CD4-positive, alpha-beta T cell (primary cell): ENCODE measurements around the gene HIPK2. TPM values are rescaled to one million over a fixed set of nuclear protein-coding genes. Genes with fewer than 3 reads are reported as not detected.
A peak's percentile ranks its signal among the peaks of the same experiment; 100 is the strongest.

ENCODE experiments used
- ATAC-seq: fragments of 200-7000 bp; cut with Tn5 transposase; one replicate; pipeline ENCODE4 v1.10.0; 2022; ENCODE audit warnings: mild to moderate bottlenecking; ENCODE audit not compliant: poor library complexity
- CTCF ChIA-PET: fragments of 350-600 bp; sonication (Branson Sonifier 250); formaldehyde crosslinking; loops from one replicate; lab custom pipeline; 2021; ENCODE audit warnings: antibody characterized with exemption, inconsistent platforms; lab: Charles Lee
- POLR2A ChIA-PET: fragments of 350-600 bp; sonication (Branson Sonifier 250); formaldehyde crosslinking; loops from one replicate; lab custom pipeline; 2021; ENCODE audit warnings: antibody characterized with exemption, inconsistent platforms; lab: Charles Lee
- DNase-seq, 14 experiments: peaks; one replicate each; pipeline ENCODE4 v3.0.0-alpha.2; 2013 to 2020; ENCODE audit warnings: mixed read lengths in 2 of 14
- H3K27ac ChIP-seq, 2 donors: one replicate each; pipeline versions ENCODE4 v1.5.1 to v1.7.0; 2013; ENCODE audit warnings: low read length in 2 of 2, low read depth in 1 of 2, mild to moderate bottlenecking in 1 of 2
- H3K27me3 ChIP-seq, 2 experiments: 1 replicate in 1 of 2; 2 replicates in 1 of 2; pipeline versions ENCODE4 v1.6.1 to v1.7.0; 2013; ENCODE audit warnings: low read length in 2 of 2, control low read depth in 1 of 2, mild to moderate bottlenecking in 1 of 2, moderate library complexity in 1 of 2; ENCODE audit not compliant: insufficient read depth in 2 of 2, control insufficient read depth in 1 of 2
- H3K36me3 ChIP-seq: one replicate; pipeline ENCODE4 v1.6.1; 2013; ENCODE audit warnings: low read length, control low read depth; ENCODE audit not compliant: insufficient read depth
- H3K4me1 ChIP-seq: one replicate; pipeline ENCODE4 v1.6.1; 2013; ENCODE audit warnings: low read length, control low read depth; ENCODE audit not compliant: insufficient read depth
- H3K4me3 ChIP-seq: one replicate; pipeline ENCODE4 v1.5.1; 2013; ENCODE audit warnings: mild to moderate bottlenecking, low read length, moderate library complexity
- H3K9me3 ChIP-seq, 2 experiments: 1 replicate in 1 of 2; 2 replicates in 1 of 2; pipeline versions ENCODE4 v1.6.1 to v1.7.0; 2013; ENCODE audit warnings: low read length in 2 of 2, mild to moderate bottlenecking in 2 of 2, control low read depth in 1 of 2, moderate library complexity in 1 of 2; ENCODE audit not compliant: control insufficient read depth in 1 of 2, insufficient read depth in 1 of 2
- H3K27ac Mint-ChIP-seq: one replicate; pipeline ENCODE4 v1.8.0; 2020; ENCODE audit warnings: mixed read lengths
- H3K27me3 Mint-ChIP-seq: one replicate; pipeline ENCODE4 v1.8.0; 2021; ENCODE audit warnings: mixed read lengths
- H3K36me3 Mint-ChIP-seq: one replicate; pipeline ENCODE4 v1.8.0; 2021; ENCODE audit warnings: low read depth, mixed read lengths
- H3K4me1 Mint-ChIP-seq: one replicate; pipeline ENCODE4 v1.8.0; 2021; ENCODE audit warnings: low read depth, mixed read lengths
- H3K4me3 Mint-ChIP-seq: one replicate; pipeline ENCODE4 v1.8.0; 2020; ENCODE audit warnings: mild to moderate bottlenecking, mixed read lengths
- H3K9me3 Mint-ChIP-seq: one replicate; pipeline ENCODE4 v1.8.0; 2020; ENCODE audit warnings: mixed read lengths
- intact Hi-C, 2 experiments: fragments of 100-400 bp; cut with DNase I in 1 of 2; cut with micrococcal nuclease in 1 of 2; formaldehyde crosslinking; loops; one replicate each; pipeline versions ENCODE4 v1.15.1 to v1.9.0; 2023 to 2025; cut with DNase I, micrococcal nuclease
- total RNA-seq, 174 experiments: library from RNA in 2 of 174; stranded (reverse) in 2 of 174; gene quantifications; one replicate each; pipeline ENCODE4 v1.2.3 and lab custom pipeline; 2021 to 2026
- TF ChIP-seq, protein P1 (sequence below): fragments of 200-600 bp; IDR thresholded peaks from one replicate; pipeline ENCODE4 v1.8.0; 2022; ENCODE audit warnings: antibody characterized with exemption, mild to moderate bottlenecking

The HIPK2 gene
- total RNA-seq, 2 experiments from 2014 or later: 36.5 to 37.0 TPM

- ATAC-seq (peak; percentile 30), DNase-seq (peak in 2 of 14 experiments; percentile 19 to 21)
- no peak overlapping the region for H3K4me3 Mint-ChIP-seq
- ChIA-PET CTCF (interaction anchor here (1.6 to 2.0 kb wide), 4 partner anchors 21 to 355 kb away, joined by 5 to 9 read pairs (median 6); no protein-coding TSS in a partner anchor), POLR2A (interaction anchor here (0.6 to 3.6 kb wide), 10 partner anchors 10 to 530 kb away, joined by 3 to 34 read pairs (median 3); partner anchors contain the start of genes KDM7A and PARP12)
- H3K9me3 ChIP-seq: no peaks in the 10 kb centered on the region
- peaks cover 64% of the 10 kb centered on the region for H3K4me1 ChIP-seq
- H3K27ac ChIP-seq: peak overlapping the region; percentile 13 to 30
- TF ChIP-seq, protein P1, sequence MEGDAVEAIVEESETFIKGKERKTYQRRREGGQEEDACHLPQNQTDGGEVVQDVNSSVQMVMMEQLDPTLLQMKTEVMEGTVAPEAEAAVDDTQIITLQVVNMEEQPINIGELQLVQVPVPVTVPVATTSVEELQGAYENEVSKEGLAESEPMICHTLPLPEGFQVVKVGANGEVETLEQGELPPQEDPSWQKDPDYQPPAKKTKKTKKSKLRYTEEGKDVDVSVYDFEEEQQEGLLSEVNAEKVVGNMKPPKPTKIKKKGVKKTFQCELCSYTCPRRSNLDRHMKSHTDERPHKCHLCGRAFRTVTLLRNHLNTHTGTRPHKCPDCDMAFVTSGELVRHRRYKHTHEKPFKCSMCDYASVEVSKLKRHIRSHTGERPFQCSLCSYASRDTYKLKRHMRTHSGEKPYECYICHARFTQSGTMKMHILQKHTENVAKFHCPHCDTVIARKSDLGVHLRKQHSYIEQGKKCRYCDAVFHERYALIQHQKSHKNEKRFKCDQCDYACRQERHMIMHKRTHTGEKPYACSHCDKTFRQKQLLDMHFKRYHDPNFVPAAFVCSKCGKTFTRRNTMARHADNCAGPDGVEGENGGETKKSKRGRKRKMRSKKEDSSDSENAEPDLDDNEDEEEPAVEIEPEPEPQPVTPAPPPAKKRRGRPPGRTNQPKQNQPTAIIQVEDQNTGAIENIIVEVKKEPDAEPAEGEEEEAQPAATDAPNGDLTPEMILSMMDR: no peak
- H3K36me3 ChIP-seq: peaks cover 5% of the 10 kb centered on the region
- peak overlapping the region; percentile 81 for H3K27ac Mint-ChIP-seq
- no peaks in the 10 kb centered on the region for H3K36me3 Mint-ChIP-seq
- no peak overlapping the region for H3K4me3 ChIP-seq
- intact Hi-C loops: loop anchor here (2.0 to 10.0 kb wide), 13 partner anchors 20 to 678 kb away; partner anchors contain the start of genes KDM7A (in 1 of the 2) and TBXAS1 (in 1 of the 2)
- no peaks in the 10 kb centered on the region for H3K27me3 ChIP-seq
- H3K4me1 Mint-ChIP-seq: peaks cover 81% of the 10 kb centered on the region
- no peaks in the 10 kb centered on the region for H3K27me3 Mint-ChIP-seq
- no peaks in the 10 kb centered on the region for H3K9me3 Mint-ChIP-seq
Observed at GRCh38 chr7:139647085-139647484, 130.7 kb downstream of the HIPK2 start.

DNA sequence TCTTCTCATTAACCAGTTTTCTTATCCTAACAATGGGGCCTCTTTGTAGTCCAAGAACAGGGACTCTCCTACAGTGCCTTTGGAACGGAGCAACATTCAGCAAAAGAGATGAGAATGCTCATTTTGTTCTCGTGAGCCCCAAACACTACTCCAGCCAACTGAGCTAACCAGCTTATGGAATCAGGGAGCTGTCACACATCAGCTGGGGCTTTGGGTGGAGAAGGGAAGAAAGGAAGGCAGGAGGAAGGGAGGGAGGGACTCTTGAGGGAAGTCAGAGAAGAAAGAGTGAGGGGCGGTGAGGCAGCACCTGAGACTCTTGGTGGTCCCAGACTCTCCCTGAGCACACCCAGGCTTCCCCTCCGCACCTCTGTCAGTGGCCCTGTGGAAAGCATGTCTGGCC is 131.2 kb downstream of the HIPK2 start:
- ATAC-seq: no peak
- peaks cover 87% of the 10 kb centered on the region for H3K4me1 Mint-ChIP-seq
- no peaks in the 10 kb centered on the region for H3K36me3 Mint-ChIP-seq
- H3K27ac Mint-ChIP-seq: peak overlapping the region; percentile 81
- Histone ChIP-seq H3K27me3 (no peaks in the 10 kb centered on the region), H3K4me1 (peaks cover 65% of the 10 kb centered on the region), H3K9me3 (no peaks in the 10 kb centered on the region), H3K36me3 (peaks cover 5% of the 10 kb centered on the region), H3K4me3 (no peak overlapping the region), H3K27ac (peak overlapping the region in 1 of 2 donors; percentile 13)
- intact Hi-C loops: loop anchor here (1.0 to 10.0 kb wide), 16 partner anchors 10 to 678 kb away; partner anchors contain the start of genes KDM7A (in 1 of the 2) and TBXAS1 (in 1 of the 2)
- ChIA-PET POLR2A (interaction anchor here (0.6 to 3.6 kb wide), 12 partner anchors 10 to 530 kb away, joined by 3 to 34 read pairs (median 4); partner anchors contain the start of genes HIPK2, KDM7A and PARP12), CTCF (interaction anchor here (1.0 to 2.0 kb wide), 14 partner anchors 13 to 414 kb away, joined by 3 to 10 read pairs (median 5); no protein-coding TSS in a partner anchor)
- no peaks in the 10 kb centered on the region for H3K27me3 Mint-ChIP-seq
- H3K9me3 Mint-ChIP-seq: no peaks in the 10 kb centered on the region
- no peak overlapping the region for H3K4me3 Mint-ChIP-seq
- TF ChIP-seq, protein P1: no peak
- DNase-seq: no peak

GRCh38 chr7:139645572-139646523 is 131.9 kb downstream of the HIPK2 start:
- H3K36me3 ChIP-seq: peaks cover 5% of the 10 kb centered on the region
- H3K36me3 Mint-ChIP-seq: no peaks in the 10 kb centered on the region
- ATAC-seq (peak; percentile 57), DNase-seq (peak; percentile 72 to 95 (median 81))
- intact Hi-C loops: loop anchor here (1.0 to 10.0 kb wide), 16 partner anchors 10 to 679 kb away; partner anchors contain the start of genes KDM7A (in 1 of the 2) and TBXAS1 (in 1 of the 2)
- no peaks in the 10 kb centered on the region for H3K27me3 Mint-ChIP-seq
- no peak overlapping the region for H3K27ac ChIP-seq
- peaks cover 64% of the 10 kb centered on the region for H3K4me1 ChIP-seq
- peak overlapping the region; percentile 32 for H3K4me3 Mint-ChIP-seq
- H3K9me3 Mint-ChIP-seq: no peaks in the 10 kb centered on the region
- peak overlapping the region; percentile 81 for H3K27ac Mint-ChIP-seq
- no peaks in the 10 kb centered on the region for H3K27me3 ChIP-seq
- POLR2A ChIA-PET: interaction anchor here (0.6 to 3.6 kb wide), 7 partner anchors 9 to 133 kb away, joined by 3 to 34 read pairs (median 4); partner anchors contain the start of gene HIPK2
- H3K4me1 Mint-ChIP-seq: peaks cover 84% of the 10 kb centered on the region
- CTCF ChIA-PET: interaction anchor here (0.7 to 2.0 kb wide), 25 partner anchors 8 to 780 kb away, joined by 3 to 17 read pairs (median 5); no protein-coding TSS in a partner anchor
- no peak overlapping the region for H3K4me3 ChIP-seq
- no peaks in the 10 kb centered on the region for H3K9me3 ChIP-seq
- TF ChIP-seq, protein P1: peak; percentile 93
